GM20000 (cell line): Measurements from ENCODE around the gene PDZK1IP1.

Source experiments
- DNase-seq: peaks from one replicate; pipeline ENCODE4 v3.0.0; 2012; ENCODE audit warnings: low spot score
- TF ChIP-seq, protein P1 (sequence below): IDR thresholded peaks from 2 replicates; pipeline ENCODE4 v1.5.1; 2012; ENCODE audit warnings: mild to moderate bottlenecking, control low read depth; ENCODE audit errors: extremely low read depth, missing control alignments

PDZK1IP1 gene

GRCh38 chr1:47186267-47187185 is 3.3 kb downstream of the PDZK1IP1 start:
- no peak for DNase-seq
- TF ChIP-seq, protein P1, sequence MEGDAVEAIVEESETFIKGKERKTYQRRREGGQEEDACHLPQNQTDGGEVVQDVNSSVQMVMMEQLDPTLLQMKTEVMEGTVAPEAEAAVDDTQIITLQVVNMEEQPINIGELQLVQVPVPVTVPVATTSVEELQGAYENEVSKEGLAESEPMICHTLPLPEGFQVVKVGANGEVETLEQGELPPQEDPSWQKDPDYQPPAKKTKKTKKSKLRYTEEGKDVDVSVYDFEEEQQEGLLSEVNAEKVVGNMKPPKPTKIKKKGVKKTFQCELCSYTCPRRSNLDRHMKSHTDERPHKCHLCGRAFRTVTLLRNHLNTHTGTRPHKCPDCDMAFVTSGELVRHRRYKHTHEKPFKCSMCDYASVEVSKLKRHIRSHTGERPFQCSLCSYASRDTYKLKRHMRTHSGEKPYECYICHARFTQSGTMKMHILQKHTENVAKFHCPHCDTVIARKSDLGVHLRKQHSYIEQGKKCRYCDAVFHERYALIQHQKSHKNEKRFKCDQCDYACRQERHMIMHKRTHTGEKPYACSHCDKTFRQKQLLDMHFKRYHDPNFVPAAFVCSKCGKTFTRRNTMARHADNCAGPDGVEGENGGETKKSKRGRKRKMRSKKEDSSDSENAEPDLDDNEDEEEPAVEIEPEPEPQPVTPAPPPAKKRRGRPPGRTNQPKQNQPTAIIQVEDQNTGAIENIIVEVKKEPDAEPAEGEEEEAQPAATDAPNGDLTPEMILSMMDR: no peak

DNA sequence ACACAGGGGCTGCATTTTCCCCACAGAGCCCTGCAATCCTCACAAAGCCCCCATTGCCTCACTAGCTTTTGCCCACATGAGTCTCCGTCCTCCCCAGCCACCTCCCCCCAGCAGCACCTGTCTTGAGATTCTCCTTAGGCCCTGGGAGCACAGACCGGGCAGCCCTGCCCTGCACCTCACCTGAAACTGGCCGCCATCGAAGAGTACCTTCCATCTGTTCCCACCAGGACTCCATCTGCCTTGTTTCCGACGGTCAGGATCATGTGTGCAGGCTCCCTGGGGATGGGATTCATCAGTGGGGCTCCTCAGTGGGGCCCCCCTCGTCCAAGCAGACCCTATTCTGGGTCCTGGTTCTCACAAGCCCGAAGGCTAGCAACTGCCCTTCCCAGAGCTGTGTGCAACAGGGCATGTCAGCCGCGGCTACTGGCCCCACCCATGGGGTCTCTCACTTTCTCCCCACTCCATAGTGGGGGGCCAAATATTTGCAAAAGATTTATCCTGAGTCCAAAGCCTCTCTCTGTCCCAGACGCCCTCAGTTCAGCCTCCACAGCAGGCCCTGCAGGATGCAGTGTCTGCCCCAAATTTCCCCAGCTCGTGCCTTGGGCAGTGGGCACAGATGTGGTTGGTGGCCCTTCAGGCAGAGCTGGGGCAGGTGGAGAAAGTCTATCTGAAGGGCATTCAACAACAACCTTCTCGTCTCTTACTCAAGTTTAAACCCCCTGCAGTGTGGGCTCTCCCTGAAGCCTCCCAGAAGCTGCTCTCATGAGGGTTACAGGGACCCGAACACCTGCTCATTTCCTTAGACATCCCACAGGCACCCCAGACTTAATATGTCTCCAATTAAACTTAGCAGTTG is 4.8 kb downstream of the PDZK1IP1 start:
- no peak for DNase-seq
- TF ChIP-seq, protein P1: no peak

GRCh38 chr1:47184090-47184821 is 5.6 kb downstream of the PDZK1IP1 start:
- no peak for DNase-seq
- TF ChIP-seq, protein P1: no peak

GRCh38 chr1:47183308-47184089 is 6.3 kb downstream of the PDZK1IP1 start:
- TF ChIP-seq, protein P1: no peak
- no peak for DNase-seq

DNA sequence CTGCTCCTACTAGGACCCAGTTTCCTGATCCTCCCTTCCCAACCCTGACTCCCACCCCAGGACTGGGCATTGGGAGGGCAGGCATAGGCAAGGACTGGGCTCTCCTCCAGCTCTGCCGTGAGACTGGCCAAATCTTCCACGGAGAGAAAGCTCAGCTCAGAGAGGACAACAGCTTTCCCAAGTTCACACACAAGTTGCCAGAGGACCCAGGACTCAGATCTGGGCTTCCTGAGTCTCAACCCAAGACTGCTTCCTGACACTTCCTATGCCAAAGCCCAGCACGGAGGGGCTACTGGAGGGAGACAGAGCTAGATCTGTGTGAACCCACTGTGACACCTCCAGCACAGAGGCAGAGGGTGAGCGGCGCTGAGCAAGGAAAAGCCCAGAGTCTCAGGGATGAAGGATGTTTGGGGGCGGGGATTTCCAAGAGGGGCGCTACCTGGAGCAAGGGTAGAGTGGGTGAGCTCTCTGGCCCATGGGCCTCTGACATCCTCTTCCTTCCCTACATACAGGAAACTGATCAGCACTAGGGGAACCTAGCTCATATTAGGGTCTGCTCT is 7.1 kb downstream of the PDZK1IP1 start:
- DNase-seq: no peak
- TF ChIP-seq, protein P1: no peak

- TF ChIP-seq, protein P1: no peak
- DNase-seq: no peak
Measured at GRCh38 chr1:47181955-47182675, 7.7 kb downstream of the PDZK1IP1 start.
